HG02642 (cell line): Measurements from ENCODE around the gene HEYL.

Experiments
- ATAC-seq: cut with Tn5 transposase; IDR thresholded peaks from one replicate; pipeline ENCODE4 v1.9.1; 2021; ENCODE audit warnings: mild to moderate bottlenecking; ENCODE audit not compliant: unreplicated experiment, poor library complexity

HEYL gene

DNA sequence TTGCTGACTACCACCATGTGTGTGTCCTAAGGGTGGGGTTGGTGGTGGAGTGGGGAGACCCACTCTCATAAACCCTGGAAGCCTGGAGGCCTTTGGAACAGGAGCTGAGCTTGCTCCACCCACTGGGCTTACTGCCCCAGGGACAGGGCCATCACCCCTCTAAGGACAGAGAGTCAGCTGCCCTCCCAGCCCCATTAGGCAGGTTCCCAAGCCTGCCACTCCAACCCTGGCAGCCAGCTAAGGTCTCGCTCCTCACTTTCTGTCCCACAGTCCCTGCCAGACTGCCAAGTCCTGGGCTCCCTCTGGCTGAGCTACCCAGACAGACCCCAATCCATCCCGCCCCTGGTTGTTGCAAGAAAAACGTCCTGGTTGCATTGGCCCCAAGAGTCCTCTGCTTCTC lies 28.7 kb upstream of the HEYL start:
- ATAC-seq = no peak

DNA sequence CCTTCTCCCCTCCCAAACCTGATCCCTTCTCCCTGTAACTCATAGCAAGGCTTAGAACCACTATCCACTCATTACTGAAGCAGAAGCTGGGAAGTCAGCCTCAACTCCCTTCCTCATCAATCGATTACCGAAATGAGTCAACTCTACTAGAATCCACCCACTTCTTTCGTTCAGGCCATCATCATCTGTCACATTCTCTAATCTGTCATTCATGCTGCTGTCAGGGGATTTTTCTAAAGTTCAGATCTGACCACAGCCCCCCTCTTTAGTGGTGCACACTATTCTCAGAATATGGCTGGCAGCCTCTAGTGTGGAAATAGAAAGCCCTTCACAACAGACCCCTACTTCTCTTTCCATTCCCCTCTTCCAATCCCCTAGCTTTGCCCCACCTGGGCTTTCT lies 27.3 kb upstream of the HEYL start:
- ATAC-seq = peak; percentile 79

DNA sequence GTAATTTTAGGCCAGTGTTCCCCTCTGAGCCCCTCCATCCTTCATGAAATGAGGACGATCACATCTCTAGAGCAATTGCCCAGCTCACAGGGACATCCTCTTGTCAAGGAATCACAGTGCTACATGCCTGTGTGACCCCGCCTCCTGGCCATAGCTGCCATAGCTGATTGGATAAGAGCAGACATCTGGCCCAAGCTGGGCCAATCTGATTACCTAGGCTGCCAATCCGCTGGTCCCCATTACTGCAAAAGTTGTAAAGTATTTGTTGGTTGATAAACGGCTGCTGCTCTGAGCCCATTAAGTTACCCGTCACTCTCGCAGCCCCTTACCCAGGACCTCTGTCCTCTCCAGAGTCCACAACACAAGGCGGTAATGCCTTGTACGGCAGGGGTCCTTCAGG lies 24.1 kb upstream of the HEYL start:
- ATAC-seq = no peak

DNA sequence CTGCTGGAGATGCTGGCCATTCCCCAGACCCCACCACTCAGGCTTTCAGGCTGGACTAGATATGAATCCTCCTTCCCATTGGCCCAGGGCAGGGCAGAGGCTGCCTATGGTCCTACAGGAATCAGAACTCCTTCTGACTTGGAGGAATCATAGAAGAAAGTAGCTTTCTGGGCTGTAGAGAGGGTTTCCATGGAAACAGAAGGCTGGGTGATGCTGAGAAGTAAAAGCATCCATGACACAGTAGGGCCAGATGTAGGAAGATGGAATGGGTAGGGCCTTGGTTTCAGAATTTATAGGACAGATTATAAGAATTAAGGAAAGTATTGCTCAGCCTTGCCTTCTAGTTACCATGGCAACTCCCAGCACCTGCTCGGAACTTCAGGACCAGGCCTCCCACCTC lies 23.4 kb upstream of the HEYL start:
- ATAC-seq = no peak

DNA sequence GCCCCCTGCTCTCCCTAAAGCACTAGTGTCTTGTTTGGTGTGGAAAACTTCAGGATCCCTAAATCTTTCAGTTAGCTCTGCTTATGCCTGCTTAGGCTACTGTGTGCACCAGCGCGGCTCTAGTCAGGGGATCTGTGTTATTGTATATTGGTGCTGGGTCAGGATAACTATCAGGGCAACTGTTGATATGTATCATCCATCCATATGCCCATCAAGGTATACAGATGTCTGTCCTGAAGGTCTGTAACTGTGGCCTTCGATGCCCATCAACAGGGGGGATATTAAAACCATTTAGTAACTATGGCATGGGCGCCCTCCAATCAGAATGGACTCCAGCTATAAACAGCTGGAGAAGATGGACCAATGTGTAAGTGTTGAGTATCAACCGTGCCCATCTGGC lies 20.1 kb upstream of the HEYL start:
- no peak for ATAC-seq

DNA sequence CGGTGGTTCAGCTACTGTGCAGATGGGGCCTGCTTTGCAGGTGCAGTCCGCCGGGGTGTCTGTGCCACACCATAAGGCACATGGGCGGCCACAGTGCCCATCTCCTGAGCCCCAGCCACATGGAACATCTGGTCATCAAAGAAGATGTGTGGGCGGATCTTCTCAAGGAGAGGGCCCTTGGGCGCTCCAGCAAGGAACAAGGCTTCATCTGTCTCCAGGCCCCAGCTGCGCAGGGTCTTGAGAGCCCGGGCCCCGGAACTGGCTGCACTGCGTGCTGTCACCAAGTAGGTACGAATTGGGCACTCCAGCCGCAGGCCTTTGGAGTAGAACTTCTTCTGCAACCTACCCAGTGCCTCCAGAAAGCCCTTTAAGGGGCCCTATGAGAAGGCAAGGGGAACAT lies 19.7 kb upstream of the HEYL start:
- no peak for ATAC-seq

DNA sequence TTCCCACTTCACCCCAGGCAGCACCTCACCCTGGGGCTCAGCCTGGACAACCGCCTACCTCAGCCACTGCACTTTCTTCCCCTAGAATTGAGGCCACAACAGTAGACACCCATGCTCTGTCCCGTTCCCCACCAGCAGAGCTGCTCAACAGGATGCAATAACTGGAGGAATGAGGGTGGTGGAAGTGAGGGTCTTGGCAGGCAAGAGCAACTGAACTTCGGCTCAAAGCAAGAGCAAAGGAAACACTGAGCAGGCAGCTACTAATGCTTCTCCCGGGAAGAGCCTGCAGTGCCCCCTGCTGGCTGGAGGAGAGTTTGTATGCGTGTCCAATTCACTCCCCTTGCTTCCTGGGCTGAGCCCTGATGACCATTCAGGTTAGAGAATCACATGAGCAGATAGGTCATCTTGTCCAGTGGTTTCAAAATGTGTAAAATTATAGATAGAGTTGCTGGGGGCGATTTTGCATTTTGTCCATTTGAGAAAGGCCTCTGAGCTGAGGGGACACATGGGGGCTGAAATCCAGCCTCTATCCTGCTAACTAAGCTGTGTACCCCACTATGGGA lies 18.6 kb upstream of the HEYL start:
- ATAC-seq = no peak

DNA sequence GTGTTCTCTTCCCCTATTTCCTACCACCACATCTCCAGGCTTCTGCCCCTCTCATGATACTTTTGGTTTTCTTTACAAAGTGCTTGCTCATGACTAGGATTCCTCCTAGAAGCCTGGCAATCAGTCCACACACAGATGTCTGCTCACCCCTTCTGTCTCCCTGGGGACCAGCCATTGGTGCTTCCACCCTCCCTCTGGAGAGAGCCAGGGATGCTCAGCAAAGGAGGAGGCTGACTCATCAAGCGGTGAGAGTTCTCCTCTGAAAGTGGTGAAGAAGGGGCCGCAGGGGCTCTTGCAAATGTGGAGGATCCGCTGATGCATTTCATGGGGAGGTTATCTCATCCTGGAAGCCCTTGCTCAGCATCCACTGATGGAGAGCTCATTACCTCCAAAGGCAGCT lies 18.0 kb upstream of the HEYL start:
- no peak for ATAC-seq

DNA sequence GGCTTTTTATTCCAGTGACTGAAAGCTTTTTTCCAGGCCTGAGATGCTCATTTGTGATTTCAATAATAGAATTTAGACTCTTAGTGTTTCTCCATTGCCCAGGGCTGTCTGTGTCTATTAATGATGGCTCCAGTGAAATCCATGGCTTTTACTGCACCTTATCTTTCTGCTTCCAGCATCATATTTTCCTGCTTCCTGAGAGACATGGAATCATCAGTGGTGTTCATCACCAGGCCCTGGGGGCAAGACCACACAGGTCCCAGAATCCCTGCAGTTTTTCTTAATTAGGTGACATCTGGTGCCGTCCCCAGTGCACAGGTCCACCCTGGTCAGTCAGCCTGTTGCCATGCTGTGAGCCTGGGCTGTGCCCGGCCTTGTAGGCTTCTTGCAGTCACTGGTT lies 16.9 kb upstream of the HEYL start:
- no peak for ATAC-seq

DNA sequence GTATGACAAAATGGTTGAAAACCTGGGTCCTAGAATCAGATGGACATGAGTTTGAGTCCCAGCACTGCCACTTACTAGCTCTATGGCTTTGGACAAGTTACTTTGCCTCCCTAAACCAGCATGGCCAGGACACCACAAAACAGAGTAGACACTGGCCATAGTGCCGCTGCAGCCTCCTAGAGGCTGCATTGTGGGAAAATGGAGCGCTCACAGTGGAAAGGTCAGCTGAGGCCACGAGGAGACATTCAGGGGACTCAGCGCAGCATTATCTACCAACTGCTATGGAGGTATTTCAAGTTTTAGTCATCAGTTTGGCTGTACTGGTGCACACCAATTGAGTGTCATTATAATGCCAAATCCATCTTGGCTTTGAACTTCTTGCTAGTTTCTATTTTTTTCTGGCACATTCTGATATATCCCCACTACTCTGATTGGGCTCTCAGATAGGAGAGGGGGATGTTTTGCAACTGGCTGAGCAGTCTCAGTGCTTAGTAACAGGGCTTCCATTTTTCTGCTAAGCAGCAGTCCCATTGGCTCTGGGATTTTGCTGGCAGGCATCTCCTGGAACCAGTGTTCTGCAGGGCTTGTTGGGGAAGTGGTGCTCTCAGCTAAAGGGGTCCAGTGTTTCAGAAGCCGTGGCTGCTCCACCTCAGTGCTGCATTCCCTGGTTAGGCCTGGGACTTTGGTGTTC lies 16.3 kb upstream of the HEYL start:
- no peak for ATAC-seq

DNA sequence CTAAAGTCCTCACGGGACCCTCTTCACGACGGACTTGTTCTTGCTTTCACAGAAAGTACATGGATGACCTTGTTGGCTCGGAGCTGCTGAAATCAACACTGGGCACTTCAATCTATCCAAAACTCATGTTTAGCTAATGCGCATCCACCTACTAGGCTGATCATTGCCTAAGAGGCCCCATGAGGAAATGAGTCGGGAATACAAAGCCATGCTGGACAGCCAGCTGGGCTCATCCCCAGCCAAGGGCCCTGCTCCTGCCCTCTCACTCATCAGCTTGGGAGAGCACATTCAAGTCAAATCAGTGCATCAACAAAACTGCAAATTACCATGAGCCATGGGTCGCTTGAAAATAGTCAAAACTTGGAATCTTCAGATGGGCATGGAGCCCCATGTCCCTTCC lies 14.8 kb upstream of the HEYL start:
- no peak for ATAC-seq

DNA sequence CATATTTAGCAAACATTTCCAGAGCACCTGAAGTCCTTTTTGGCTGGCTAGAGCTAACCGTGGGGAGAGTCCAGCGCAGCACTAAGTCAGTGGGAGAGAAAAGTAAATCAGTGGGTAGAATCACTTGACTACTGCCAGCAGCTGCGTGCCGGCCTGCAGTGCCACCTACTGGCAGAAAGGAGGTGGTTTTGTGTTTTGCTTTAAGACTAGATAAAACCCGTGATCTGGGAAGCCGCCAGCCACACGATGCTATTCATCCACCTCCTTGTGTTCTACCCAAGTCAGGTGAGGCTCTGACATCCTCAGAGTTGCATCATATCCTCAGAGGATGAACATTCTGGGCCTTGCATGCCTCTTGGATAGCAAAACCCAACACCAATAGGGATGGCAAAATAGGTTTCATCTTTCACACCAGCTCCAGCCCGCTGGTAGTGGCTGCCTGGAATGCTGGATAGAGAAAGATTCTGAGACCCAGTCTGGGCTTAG lies 14.1 kb upstream of the HEYL start:
- ATAC-seq = peak; percentile 46

DNA sequence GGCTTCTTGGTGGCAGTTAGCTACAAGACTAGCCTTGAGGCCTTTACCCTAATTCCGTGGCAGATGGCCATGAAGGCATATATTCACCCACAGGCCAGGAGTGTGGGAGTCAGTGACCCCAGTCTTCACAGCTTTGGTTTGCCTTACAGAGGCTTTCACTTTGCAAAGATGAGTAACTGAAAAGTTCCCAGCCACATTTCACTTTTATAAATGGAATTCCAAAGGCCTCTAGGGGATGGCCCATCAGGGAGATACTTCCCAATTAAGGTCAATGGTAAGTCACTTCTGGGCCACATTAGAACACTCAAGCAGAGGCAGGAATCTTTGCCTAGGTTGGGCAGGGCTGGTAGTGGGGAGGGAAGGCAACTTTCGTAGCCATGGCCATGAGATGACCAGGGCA lies 13.1 kb upstream of the HEYL start:
- ATAC-seq = no peak

DNA sequence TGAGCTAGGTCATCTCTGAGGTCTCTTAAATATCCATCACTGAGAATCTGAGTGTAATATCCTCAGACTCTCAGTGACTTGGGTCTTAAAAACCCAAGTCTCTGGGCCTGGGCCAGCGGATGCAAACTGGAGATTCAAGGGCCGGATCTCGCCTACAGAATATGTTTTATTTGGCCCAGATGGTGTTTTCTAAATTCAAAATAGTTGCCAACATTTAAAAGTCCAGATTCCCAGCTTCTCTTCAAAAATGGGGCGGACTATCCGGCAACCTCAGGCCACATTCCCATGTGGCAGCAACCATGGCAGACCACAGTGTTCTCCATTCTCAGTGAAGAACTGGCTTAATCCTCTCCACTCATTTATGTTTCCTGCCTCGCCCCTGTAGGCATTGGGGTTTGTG lies 12.7 kb upstream of the HEYL start:
- no peak for ATAC-seq

DNA sequence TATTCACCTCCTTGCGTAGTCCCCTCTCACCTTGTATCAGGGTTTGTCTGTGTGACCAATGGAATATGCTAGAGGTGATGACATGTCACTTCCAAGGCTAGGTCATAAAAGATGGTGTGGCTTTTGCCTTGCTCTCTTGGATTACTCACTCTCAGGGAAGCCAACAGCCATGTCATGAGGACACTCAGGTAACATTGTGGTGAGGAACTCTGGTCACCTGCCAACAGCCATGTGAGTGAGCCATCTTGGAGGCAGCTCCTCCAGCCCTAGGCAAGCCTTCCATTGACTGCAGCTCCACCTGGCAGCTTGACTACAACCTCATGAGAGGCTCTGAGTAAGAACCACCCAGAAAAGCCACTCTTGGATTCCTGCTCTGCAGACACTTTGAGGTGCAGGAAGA lies 11.0 kb upstream of the HEYL start:
- ATAC-seq = no peak

DNA sequence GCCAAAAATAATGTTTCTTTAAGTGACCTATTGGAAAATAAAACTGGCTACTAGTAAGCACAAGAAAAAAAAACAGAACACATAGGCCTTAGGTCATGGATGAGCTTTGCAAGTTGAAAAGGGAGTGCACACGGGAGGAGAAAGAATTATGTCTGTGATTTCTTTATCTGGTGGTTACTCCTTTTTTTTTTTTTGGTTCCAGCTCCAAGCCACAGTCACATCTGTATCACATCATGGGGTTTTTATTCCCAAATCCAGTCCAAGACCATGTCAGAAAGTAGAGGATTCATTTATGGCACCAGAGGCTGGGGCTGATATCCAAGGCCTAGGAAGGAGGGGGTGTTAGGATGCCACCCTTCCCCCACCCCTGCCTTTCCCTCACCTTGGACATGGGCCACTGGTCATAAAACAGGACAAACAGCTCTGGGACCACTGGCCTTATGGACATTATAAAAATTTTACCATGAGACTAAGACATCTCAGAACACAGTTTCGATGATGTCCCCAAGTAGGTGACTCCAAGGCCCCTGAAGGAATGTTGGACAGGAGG lies 10.3 kb upstream of the HEYL start:
- no peak for ATAC-seq

DNA sequence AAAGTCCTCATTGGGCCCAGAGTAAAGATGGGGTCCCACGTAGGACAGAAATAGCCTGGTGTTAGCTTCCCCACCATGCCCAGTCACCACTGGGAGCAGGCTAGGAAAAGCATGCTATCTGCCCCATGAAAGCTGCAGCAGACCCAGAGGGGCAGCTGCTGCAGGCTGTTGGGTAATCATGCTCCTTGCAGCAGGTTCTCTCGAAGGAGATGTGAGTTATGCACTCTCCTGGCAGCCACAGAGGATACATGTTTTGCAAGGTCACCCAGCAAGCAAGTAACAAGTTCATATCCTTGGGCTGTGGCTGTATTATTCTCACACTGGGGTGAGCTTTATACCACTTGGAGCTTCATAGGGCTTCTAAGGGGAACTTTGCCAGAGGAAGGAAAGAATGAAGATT lies 9.1 kb upstream of the HEYL start:
- ATAC-seq = no peak

DNA sequence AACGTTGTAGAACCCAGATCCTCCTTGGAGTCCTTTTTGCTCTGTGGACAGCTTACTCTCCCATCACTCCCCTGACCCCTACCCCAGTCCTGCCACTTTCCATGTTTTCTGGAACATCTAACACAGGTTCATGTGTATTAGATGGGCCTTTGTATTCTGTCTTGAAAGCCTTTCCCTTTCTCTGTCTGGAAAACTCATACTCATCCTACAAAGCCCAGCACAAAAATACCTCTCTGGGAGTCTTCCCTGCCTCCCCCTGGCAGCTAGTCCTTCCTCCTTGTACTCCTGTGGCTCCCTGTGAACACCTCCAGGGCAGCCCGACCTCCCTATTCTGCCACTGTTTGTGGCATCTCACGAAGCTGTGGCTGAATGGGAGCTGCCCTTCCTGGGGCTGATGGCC lies 7.8 kb upstream of the HEYL start:
- ATAC-seq = no peak

DNA sequence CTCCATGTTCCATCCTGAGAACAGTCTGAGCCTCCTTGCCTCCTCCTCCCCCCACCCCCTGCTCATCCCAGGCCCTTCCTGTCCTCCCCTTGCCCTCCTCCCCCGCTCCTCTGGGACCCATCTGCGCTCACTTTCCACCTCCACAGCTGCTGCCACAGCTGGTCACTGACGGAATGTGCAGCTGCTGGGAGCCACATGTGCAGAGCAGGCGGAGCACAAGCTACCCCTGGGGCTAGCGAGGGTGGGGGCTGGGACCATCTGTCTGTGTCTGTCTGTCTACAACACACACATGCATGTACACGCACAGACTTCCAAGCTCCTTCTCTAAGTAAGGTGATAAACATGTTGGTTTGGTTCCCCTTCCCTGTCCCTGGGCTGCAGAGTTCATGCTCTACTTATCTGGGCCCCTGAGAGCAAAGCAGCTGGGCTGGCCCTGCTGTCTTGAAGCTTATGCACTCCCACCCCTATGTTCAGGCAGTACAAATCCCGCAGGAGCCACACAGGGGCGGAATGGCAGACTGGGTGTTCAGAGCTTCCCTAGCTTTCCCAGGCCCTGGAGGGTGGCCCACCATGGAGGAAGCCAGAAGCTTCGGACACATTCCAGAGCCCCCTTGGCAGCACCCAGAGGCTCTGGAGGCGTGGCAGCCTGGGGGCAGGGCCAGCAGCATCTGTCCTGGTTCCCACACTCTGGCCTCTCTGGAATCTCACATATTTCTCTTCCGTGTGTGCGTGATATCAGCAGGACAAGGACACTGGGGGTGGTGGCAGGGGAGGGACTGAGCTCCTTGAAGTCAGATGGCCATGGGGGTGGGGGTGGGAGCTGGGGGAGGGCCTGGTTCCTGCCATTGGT lies 7.0 kb upstream of the HEYL start:
- ATAC-seq = no peak

DNA sequence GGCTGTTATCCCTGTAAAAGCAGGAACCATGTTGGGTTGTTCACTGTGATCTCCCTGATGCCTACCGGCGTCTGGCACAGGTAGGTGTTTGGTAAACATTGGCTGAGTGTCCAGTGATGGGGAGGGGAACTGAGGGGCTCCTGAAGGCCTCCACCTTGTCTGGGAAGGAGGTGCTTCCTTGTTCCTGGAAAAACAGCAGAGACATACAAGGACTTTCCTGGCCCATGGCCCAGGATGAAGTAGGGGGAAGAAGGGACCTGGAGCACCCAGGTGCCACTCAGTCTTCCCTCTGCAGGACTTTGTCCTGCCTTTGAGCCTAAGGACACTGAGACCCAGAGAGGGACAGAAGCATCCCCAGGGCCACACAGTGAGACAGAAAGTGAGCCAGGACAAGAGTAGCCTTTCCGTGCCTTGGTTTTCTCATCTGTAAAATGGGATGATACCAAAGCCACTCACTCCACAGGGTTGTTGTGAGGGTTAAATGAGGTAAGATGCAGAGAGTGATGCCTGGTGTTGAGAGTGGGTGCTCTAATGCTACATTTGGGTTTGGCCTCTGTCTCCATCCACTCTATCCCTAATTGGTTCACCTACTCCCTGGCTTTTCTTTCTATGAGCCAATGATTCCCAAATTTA lies 6.1 kb upstream of the HEYL start:
- ATAC-seq = no peak

DNA sequence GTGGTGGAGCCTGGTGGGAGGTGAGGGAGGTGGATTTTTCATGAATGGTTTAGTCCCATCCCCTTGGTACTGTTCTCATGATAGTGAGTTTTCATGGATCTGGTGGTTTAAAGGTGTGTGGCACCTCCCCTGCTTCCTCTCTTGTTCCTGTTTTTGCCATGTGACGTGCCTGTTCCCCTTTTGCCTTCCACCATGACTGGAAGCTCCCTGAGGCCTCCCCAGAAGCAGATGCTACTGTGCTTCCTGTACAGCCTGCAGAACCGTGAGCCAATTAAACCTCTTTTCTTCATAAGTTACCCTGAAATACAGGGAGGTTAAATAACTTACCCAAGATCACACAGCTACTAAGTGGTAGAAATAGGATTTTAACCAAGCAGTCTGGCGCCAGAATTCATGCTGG lies 4.3 kb upstream of the HEYL start:
- ATAC-seq = no peak
